HG03571 (cell line): Measurements from ENCODE around the gene ATF7IP.

Experiments used
- ATAC-seq: cut with Tn5 transposase; IDR thresholded peaks from one replicate; pipeline ENCODE4 v1.9.1; 2021; ENCODE audit not compliant: unreplicated experiment

The ATF7IP gene

DNA sequence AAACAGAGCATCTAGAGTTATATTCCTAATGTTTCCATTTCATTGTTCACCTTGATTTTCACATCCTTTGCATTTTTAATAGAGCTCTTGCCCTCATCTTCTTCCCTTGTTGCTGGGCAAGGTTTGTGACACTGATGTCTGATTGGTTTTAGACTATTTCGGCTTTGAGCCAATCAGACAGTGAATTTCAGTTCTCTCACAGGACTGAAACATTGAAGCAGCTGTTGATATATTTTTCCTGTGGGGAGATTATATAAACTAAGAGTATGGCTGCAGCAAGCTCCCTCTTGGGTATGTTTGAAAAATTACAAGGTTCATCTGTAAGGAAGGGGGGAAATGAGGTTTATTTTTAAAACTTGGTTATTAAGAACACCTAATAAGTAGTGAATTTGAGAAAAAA lies 51.2 kb downstream of the ATF7IP start:
- no peak for ATAC-seq

DNA sequence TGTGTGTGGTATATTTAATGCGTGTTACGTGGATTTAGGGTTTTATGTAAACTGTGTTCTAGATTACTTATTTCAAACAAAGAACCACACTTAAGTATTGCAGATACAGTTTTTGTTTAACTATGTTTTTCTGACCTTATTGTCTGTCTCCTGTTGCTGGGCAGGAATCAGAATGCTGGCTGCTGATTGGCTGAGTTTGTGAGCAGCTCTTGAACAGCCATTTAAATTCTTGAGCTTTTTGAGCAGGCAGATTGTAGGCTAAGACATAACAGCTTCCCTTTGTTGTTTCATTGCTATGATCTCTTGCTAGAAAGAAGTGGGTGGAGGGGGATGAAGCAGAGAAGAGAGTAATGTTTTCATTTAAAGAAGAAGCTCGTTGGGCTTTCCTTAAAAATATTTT lies 52.2 kb downstream of the ATF7IP start:
- no peak for ATAC-seq

DNA sequence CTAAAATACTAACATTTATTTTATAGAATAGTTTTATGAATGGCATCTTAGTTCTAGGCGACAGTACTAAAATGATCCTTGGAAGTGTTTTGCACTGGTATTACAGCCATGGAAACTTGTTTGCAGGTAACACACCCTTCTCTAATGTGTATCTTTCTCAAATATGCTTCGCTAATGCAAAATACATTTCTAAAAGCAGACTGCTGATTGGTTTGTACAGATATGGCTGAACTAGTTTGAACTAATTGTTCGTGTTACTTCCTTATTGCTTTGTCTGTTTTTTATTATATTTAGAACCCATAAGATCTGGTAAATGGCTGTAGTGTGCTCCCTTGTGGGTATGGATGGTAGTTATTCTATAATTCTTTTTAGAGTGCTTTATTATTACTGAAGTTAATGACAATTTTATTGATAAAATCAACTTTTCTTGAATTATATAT lies 53.0 kb downstream of the ATF7IP start:
- no peak for ATAC-seq

GRCh38 chr12:14422516-14423230 lies 57.2 kb downstream of the ATF7IP start:
- ATAC-seq = no peak

GRCh38 chr12:14424545-14424944 lies 59.1 kb downstream of the ATF7IP start:
- ATAC-seq = no peak

DNA sequence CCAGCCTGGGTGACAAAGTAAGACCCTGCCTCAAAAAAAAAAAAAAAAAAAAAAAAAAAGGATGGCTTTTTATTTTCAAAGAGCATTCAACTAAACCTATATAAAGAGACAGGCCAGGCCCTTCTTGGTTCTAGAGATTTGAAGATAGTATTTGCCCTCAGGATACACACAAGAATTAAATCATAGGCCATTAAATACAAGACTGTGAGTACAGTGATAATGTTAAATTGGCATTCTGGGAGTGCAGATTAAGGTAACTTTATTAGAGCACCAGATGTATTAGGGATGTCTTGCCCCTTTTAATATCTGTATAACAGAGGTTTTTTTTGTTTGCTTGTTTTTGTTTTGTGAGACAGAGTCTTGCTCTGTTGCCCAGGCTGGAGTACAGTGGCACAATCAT lies 61.3 kb downstream of the ATF7IP start:
- ATAC-seq = no peak

DNA sequence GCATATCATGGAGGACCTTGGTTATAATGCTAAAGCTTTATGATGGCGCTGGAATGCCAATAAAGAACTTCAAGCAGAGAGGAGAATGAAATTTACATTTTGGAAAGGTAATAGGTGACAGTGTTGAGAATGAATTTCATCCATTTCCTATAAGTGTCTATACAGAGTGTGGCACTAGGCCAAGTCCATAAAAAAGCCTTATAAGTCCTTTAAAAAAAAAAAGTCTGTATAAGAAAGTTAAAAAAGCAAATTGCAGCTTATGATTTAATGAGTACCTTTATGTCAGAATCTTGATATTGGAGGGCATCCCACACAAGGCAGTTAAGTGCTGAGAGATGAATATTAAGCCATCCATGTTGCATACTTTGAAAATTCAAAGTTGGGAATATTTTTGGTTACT lies 62.4 kb downstream of the ATF7IP start:
- ATAC-seq = no peak

DNA sequence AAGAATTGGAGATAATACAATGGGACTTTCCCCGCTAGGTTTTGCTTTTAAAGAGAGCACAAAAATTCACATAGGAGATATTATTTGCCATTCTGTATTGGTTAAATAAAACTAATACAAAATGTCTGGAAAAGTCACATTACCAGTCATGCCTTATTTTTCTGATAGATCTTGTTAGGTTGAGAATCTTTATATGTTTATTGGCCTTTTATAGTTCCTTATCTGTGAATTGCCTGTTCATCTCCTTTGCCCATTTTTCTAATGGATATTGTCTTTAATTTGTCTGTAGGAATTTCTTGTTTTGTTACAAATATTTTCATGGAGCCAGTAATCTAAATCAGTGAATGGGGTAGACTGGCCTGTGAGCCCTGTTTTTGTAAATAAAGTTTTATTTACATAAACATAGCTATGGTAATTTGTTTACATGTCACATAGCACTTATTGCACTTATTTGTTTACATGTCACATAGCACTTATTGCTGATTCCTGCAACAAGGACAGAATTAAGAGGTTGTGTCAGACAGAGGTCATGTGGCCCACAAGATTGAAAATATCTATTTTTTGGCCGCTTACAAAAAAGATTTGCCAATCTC lies 65.0 kb downstream of the ATF7IP start:
- ATAC-seq = no peak

GRCh38 chr12:14431975-14432374 lies 66.5 kb downstream of the ATF7IP start:
- ATAC-seq = no peak

DNA sequence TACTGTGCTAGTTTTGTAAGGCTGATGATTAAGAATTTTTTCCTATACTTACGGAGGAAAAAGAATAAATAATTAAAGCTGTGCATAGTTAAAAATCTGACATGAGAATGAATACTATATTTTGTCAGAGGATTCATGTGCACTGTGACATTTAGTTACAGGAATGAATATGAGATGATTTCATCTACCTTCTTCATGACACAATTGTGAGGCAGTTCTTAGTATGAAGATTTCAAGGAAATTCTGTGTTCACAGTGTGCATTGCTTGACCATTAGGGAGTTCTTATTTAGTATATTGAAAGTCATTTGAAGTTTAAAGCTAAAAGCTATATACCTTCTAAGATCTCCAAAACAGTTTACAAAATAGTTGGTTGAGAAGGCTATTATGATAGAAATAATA lies 70.1 kb downstream of the ATF7IP start:
- ATAC-seq = no peak

DNA sequence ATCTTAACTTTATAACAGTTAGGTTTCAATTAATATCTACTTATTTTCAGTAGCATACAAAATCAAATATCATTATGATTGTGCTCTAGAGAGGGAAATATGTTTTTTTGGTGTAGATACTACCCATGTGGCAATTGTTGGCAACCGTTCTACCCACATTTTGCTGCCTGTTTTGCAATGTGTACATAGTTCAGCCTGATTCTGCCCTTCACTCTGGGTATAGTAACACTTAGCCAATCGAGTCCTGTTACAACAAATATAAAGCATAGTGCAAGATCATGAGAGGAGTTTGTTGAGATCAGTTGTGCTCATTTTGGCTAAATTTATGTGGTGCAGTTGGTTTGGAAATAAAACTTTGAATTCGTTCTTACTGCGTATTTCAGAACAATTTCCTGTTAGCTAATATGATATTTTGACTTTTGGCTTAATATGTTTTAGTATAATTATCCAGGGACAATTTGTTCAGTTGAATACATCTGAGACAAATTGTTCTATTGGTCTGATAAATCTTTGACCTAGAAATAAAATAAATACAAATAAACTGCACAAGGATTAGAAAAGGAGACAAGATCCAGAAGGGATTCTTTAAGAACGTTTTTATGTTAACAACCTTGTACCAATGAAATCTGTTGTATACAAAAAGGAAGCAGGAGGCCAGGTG lies 76.9 kb downstream of the ATF7IP start:
- ATAC-seq = no peak

- no peak for ATAC-seq
Measured at GRCh38 chr12:14443531-14443930, 78.0 kb downstream of the ATF7IP start.

- ATAC-seq = no peak
Measured at GRCh38 chr12:14450479-14450878, 85.0 kb downstream of the ATF7IP start.

DNA sequence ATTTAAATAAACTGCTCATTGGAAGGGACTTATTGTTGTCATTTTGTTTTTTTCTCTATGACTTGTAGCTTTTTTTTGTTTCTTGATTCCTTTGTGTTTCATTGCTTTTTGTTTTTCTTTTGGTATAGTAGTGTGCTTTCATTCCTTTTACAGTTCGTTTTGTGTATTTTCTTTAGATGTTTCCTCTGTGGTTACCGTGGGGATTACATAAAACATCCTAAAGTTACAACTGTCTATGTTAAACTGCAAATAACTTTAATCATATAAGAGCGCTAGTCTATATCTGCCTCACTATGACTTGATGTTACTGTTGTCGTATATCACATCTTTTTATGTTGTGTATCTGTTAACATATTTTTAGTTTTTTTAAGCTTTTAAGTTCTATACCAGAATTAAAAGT lies 86.9 kb downstream of the ATF7IP start:
- no peak for ATAC-seq

DNA sequence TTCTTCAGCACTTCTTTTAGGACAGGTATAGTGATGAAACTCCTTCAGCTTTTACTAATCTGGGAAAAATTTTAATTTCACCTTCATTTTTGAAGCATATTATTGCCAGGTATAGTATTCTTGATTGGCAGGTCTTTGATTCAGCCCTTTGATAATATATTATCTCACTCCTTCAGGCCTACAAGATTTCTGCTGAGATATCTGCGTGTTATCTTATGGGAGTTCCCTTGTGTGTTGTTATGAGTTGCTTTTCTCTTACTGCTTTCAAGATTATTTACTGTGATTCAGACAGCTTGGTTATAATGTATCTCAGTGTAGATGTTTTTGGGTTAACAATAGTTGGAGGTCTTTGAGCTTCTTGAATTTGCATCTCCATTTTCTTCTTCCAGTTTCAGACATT lies 87.4 kb downstream of the ATF7IP start:
- no peak for ATAC-seq

GRCh38 chr12:14454098-14454907 lies 88.8 kb downstream of the ATF7IP start:
- no peak for ATAC-seq

GRCh38 chr12:14460212-14460841 lies 94.8 kb downstream of the ATF7IP start:
- no peak for ATAC-seq

DNA sequence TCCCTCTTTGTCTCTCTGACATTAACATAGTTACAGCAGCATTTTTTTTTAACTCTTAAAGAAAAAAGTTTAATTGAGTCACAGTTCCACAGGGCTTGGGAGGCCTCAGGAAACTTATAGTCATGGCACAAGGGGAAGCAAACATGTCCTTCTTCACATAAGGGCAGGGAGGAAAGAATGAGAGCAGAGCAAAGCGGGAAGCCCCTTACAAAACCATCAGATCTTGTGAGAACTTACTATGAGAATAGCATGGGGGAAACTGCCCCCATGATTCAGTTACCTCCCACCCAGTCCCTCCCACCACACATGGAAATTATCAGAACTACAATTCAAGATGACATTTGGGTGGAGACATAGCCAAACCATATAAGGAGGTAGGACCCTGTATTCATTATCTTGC lies 106.0 kb downstream of the ATF7IP start:
- no peak for ATAC-seq

- no peak for ATAC-seq
Measured at GRCh38 chr12:14473707-14474287, 108.3 kb downstream of the ATF7IP start.

GRCh38 chr12:14479004-14479403 lies 113.5 kb downstream of the ATF7IP start:
- no peak for ATAC-seq

GRCh38 chr12:14481201-14481600 lies 115.7 kb downstream of the ATF7IP start:
- no peak for ATAC-seq
